ENCODE measurements around the gene EFNA5.

EFNA5 gene

GRCh38 chr5:107539726-107540330, 130.9 kb downstream of the EFNA5 start:
- TF ChIP-seq PATZ1 (CRISPR knock-in tag; IDR thresholded peaks at IDR 0.05; ENCODE audit: borderline replicate concordance) (no peak), ZNF565 (CRISPR knock-in tag; conservative IDR thresholded peaks at IDR 0.05; ENCODE audit: low read depth) (no peak), RARB (CRISPR knock-in tag; IDR thresholded peaks at IDR 0.05) (no peak), POU6F1 (CRISPR knock-in tag; IDR thresholded peaks at IDR 0.05; ENCODE audit: borderline replicate concordance, low read depth) (no peak), CSRNP3 (CRISPR knock-in tag; IDR thresholded peaks at IDR 0.05) (no peak), ZNF8 (CRISPR knock-in tag; IDR thresholded peaks at IDR 0.05) (no peak), ZC3H10 (CRISPR knock-in tag; IDR thresholded peaks at IDR 0.05) (no peak), CREB5 (CRISPR knock-in tag; IDR thresholded peaks at IDR 0.05; ENCODE audit: low read depth) (no peak), ESRRG (CRISPR knock-in tag; IDR thresholded peaks at IDR 0.05) (no peak), TOX (CRISPR knock-in tag; IDR thresholded peaks at IDR 0.05; ENCODE audit: borderline replicate concordance) (no peak)
- ATAC-seq, result no peak

GRCh38 chr5:107538805-107539445, 131.8 kb downstream of the EFNA5 start:
- peak; percentile 36; the same call in 1 of the 2 replicates for TF ChIP-seq TCF4 (CRISPR knock-in tag; IDR thresholded peaks at IDR 0.05; ENCODE audit: borderline replicate concordance)
- TF ChIP-seq PATZ1 (CRISPR knock-in tag; IDR thresholded peaks at IDR 0.05; ENCODE audit: borderline replicate concordance), result no peak
- peak; percentile 48; the same call in 1 of the 2 replicates for TF ChIP-seq ZFP30 (CRISPR knock-in tag; IDR thresholded peaks at IDR 0.05)
- ATAC-seq, result peak; percentile 10; the same call in 2 of the 3 replicates

GRCh38 chr5:107538331-107538730, 132.4 kb downstream of the EFNA5 start:
- ATAC-seq, result no peak; the same call in 2 of the 3 replicates
- TF ChIP-seq ISL1 (CRISPR knock-in tag; IDR thresholded peaks at IDR 0.05), result peak; percentile 29
- TF ChIP-seq GLIS3 (CRISPR knock-in tag; IDR thresholded peaks at IDR 0.05), result no peak

GRCh38 chr5:107535849-107536248, 134.9 kb downstream of the EFNA5 start:
- TF ChIP-seq CSDC2 (CRISPR knock-in tag; IDR thresholded peaks at IDR 0.05) (no peak), OSR1 (CRISPR knock-in tag; IDR thresholded peaks at IDR 0.05) (no peak), TCF4 (CRISPR knock-in tag; IDR thresholded peaks at IDR 0.05; ENCODE audit: borderline replicate concordance) (no peak)
- ATAC-seq, result no peak
